Esophagus squamous epithelium (tissue), 5 donors: ENCODE measurements around the gene IDS. TPM values are rescaled to one million over a fixed set of nuclear protein-coding genes. Genes with fewer than 3 reads are reported as not detected.

Experiments used
- DNase-seq: peaks from one replicate; lab custom pipeline; 2025; lab: John Stamatoyannopoulos, UW
- H3K27ac ChIP-seq, 4 donors: fragments of 200-600 bp; sonication (generic); one replicate each; pipeline ENCODE4 v1.5.1; 2016 to 2019; ENCODE audit warnings: mild to moderate bottlenecking in 1 of 4
- H3K27me3 ChIP-seq, 4 donors: fragments of 200-600 bp; sonication (generic); 1 replicate in 3 of 4; 2 replicates in 1 of 4; pipeline versions ENCODE4 v1.5.1 to v1.6.0; 2017 to 2021; ENCODE audit warnings: antibody characterized with exemption in 1 of 4
- H3K36me3 ChIP-seq, 3 donors: fragments of 200-600 bp; sonication (generic); one replicate each; pipeline ENCODE4 v1.5.1; 2016 to 2019
- H3K4me1 ChIP-seq, 3 donors: fragments of 200-600 bp; sonication (generic); one replicate each; pipeline ENCODE4 v1.5.1; 2017 to 2019
- H3K4me3 ChIP-seq, 4 donors: fragments of 200-600 bp; sonication (generic); 1 replicate in 3 of 4; 2 replicates in 1 of 4; pipeline ENCODE4 v1.5.1; 2016 to 2019; ENCODE audit warnings: mild to moderate bottlenecking in 2 of 4, moderate library complexity in 1 of 4
- H3K9me3 ChIP-seq, 3 donors: fragments of 200-600 bp; sonication (generic); one replicate each; pipeline ENCODE4 v1.5.1; 2016 to 2019
- POLR2A ChIP-seq, 4 donors: fragments of 450-650 bp; IDR thresholded peaks; one replicate each; pipeline ENCODE4 v1.6.1; 2017; ENCODE audit warnings: antibody characterized with exemption in 4 of 4, mild to moderate bottlenecking in 4 of 4, moderate library complexity in 3 of 4
- WGBS, 2 donors: methylation state at CpG; one replicate each; pipeline ENCODE4 v1.1.5; 2018; 5-methylcytosine and 5-hydroxymethylcytosine counted together
- intact Hi-C: fragments of 100-400 bp; cut with DNase I; formaldehyde crosslinking; loops from one replicate; pipeline ENCODE4 v1.15.0; 2022
- total RNA-seq, 4 donors: library from RNA; depleted of rRNA; stranded (reverse); fragments of >200 nt; gene quantifications; one replicate each; pipeline ENCODE4 v1.1.0, GENCODE V29; 2016
- TF ChIP-seq, protein P1 (sequence below), 6 experiments: fragments of 450-650 bp in 4 of 6; fragments of 200-600 bp in 2 of 6; sonication (generic) in 2 of 6; IDR thresholded peaks; one replicate each; pipeline ENCODE4 v1.5.1; 2016 to 2019; ENCODE audit warnings: antibody characterized with exemption in 6 of 6, mild to moderate bottlenecking in 4 of 6, moderate library complexity in 4 of 6
- donor health status: DM: yes; HTN: yes; CAD: no.

Gene IDS
- total RNA-seq, 4 donors from 2014 or later = 24.8 to 46.0 (median 30.4) TPM

DNA sequence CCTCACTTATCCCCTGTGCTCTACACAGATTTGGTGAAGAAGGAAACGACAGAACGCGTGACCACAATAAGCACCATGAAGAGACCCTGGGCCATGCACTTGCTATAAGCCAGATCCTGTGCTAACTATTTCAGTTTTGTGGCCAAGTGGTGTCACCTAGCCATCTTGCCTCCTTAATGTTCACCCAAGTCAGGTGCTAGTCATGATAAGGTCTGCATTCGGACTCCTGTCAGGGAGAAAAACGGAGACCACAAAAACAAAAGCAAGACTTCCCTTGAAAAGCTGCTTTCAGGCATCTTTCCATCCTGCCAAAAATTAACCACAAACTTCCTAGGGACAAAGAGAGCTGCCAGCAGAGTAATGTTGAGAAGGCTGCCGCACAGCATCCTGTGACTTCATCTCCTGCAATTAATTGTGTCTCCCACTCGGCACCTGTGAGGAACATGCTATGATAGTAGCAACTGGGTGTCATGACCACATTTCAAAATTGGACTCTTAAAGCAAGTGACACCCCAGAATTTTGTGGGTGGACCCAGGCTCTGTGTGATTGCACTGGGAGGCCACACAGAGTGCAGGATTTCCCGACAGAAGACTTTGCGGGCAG lies 8.8 kb upstream of the IDS start:
- no peak for DNase-seq
- intact Hi-C loops = no loop called here
- H3K4me3 ChIP-seq = no peak overlapping the region
- no peaks in the 10 kb centered on the region for H3K27me3 ChIP-seq
- 60 to 62% methylated on average over 6 to 8 of the region's 9 CpGs for WGBS, 2 donors
- H3K36me3 ChIP-seq = no peaks in the 10 kb centered on the region
- H3K9me3 ChIP-seq = no peaks in the 10 kb centered on the region
- peaks cover 0 to 46% (median 3%) of the 10 kb centered on the region in 3 donors for H3K4me1 ChIP-seq
- H3K27ac ChIP-seq = no peak overlapping the region
- no peak for TF ChIP-seq POLR2A (IDR thresholded peaks at IDR 0.05)
- TF ChIP-seq, protein P1, sequence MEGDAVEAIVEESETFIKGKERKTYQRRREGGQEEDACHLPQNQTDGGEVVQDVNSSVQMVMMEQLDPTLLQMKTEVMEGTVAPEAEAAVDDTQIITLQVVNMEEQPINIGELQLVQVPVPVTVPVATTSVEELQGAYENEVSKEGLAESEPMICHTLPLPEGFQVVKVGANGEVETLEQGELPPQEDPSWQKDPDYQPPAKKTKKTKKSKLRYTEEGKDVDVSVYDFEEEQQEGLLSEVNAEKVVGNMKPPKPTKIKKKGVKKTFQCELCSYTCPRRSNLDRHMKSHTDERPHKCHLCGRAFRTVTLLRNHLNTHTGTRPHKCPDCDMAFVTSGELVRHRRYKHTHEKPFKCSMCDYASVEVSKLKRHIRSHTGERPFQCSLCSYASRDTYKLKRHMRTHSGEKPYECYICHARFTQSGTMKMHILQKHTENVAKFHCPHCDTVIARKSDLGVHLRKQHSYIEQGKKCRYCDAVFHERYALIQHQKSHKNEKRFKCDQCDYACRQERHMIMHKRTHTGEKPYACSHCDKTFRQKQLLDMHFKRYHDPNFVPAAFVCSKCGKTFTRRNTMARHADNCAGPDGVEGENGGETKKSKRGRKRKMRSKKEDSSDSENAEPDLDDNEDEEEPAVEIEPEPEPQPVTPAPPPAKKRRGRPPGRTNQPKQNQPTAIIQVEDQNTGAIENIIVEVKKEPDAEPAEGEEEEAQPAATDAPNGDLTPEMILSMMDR (IDR thresholded peaks at IDR 0.05) = no peak

DNA sequence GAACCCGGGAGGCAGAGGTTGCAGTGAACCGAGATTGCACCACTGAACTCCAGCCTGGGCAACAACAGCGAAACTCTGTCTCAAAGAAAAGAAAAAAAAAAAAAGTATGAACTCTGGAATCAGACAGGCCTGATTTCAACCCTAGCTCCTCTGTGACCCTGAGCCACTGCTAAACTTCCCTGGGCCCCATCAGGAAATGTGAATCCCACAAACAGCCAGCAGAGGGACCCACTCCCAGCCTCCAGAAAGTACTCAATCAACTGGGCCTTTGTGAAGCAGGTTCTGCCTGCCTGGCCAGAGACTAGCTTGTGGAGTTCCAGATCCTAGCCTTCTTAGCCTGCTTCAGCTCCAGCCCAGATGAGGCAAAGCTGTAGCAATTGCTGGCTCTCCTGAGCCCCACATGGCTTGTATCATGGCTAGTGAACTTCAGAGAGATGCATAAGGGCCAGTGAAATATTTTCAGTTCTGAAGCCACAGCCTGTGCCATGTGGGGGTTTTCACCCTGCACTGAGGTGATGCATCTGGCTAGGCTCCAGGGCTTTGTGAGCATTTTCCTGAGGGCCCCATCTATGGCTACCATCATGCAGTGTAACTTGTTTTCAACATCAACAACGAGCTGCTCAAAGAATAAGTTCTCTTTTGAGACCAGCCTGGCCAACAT lies 7.2 kb upstream of the IDS start:
- intact Hi-C loops = no loop called here
- Histone ChIP-seq H3K9me3 (no peaks in the 10 kb centered on the region), H3K27me3 (no peaks in the 10 kb centered on the region), H3K4me3 (no peak overlapping the region), H3K36me3 (no peaks in the 10 kb centered on the region), H3K4me1 (peaks cover 0 to 40% (median 3%) of the 10 kb centered on the region in 3 donors), H3K27ac (peak overlapping the region in 3 of 4 donors; percentile 61 to 80 (median 78))
- no peak for TF ChIP-seq POLR2A (IDR thresholded peaks at IDR 0.05)
- TF ChIP-seq, protein P1 (IDR thresholded peaks at IDR 0.05) = peak in 5 of 6 experiments; percentile 48 to 69 (median 55)
- DNase-seq = no peak
- 66% methylated on average over 4 of the region's 4 CpGs; no CpG with 5 or more reads in 1 of the 2 donors for WGBS, 2 donors

DNA sequence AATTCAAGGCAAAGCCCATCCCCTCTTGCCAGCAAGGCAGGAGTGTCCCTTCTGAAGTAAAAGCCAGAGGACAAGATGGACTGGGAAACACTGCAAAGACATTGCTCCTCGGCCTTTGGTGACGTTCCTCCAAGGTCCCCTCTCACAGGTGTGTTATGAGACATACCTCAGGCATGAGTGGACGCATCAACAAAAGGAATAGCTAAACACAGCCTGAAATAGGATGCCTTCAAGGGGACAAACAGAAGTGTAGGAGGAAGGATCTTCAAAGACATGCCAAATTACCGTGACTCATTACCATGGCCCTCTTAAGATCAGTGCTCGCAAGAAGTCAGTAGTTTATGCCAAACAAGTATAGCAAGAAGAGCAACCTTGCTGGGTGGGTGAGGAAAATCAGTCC lies 6.0 kb upstream of the IDS start:
- Histone ChIP-seq H3K4me1 (peaks cover 0 to 40% (median 3%) of the 10 kb centered on the region in 3 donors), H3K4me3 (no peak overlapping the region), H3K9me3 (no peaks in the 10 kb centered on the region), H3K27ac (peak overlapping the region in 3 of 4 donors; percentile 61 to 80 (median 69)), H3K36me3 (no peaks in the 10 kb centered on the region), H3K27me3 (no peaks in the 10 kb centered on the region)
- WGBS, 2 donors = 60 to 79% methylated on average over 2 to 3 of the region's 5 CpGs
- no peak for DNase-seq
- intact Hi-C loops = no loop called here
- TF ChIP-seq, protein P1 (IDR thresholded peaks at IDR 0.05) = no peak
- TF ChIP-seq POLR2A (IDR thresholded peaks at IDR 0.05) = no peak

DNA sequence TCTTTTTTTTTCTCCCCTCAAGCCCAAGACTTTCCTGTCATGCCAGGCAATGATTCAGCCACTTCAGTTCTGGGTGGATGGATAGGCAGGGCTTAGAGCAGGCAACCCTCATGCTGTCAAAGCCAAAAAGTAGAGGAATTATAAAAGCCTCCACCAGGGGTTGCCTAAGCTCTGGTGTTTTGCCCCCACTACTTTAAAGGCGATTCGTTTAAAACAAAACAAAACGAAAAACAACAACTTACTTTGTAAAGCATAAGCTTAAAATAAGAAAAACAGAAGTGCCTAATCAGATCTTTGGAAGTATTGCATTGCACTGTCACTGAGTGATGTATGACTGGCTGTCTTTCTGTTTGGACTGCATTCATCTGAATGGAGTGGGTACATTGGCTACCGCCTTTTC lies 5.3 kb upstream of the IDS start:
- intact Hi-C loops = no loop called here
- Histone ChIP-seq H3K27ac (peak overlapping the region in 2 of 4 donors; percentile 69 to 80), H3K27me3 (no peaks in the 10 kb centered on the region), H3K36me3 (no peaks in the 10 kb centered on the region), H3K4me1 (peaks cover 0 to 45% (median 3%) of the 10 kb centered on the region in 3 donors), H3K4me3 (no peak overlapping the region), H3K9me3 (no peaks in the 10 kb centered on the region)
- WGBS, 2 donors = 10 to 25% methylated on average over 2 to 4 of the region's 4 CpGs
- no peak for DNase-seq
- TF ChIP-seq, protein P1 (IDR thresholded peaks at IDR 0.05) = peak in 1 of 6 experiments; percentile 43
- no peak for TF ChIP-seq POLR2A (IDR thresholded peaks at IDR 0.05)

DNA sequence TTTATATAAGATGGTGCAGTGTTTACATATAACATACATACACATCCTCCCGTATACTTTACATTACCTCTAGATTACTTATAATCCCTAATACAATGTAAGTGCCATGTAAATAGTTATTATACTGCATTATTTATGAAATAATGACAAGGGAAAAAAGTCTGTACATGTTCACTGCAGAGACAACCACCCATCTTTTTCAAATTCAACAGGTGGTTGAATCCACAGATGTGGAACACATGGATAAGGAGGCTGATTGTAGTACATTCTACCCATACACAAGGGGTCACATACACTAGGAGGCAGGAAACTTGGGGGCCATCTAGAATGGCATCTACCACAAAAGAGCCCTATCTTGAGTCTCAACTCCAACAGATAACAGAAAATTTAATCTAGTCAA lies 3.4 kb upstream of the IDS start:
- no peak for TF ChIP-seq POLR2A (IDR thresholded peaks at IDR 0.05)
- TF ChIP-seq, protein P1 (IDR thresholded peaks at IDR 0.05) = no peak
- no peaks in the 10 kb centered on the region for H3K9me3 ChIP-seq
- 40 to 52% methylated on average over 1 of the region's 1 CpG for WGBS, 2 donors
- intact Hi-C loops = no loop called here
- H3K27me3 ChIP-seq = no peaks in the 10 kb centered on the region
- DNase-seq = no peak
- no peaks in the 10 kb centered on the region for H3K36me3 ChIP-seq
- H3K27ac ChIP-seq = no peak overlapping the region
- H3K4me3 ChIP-seq = no peak overlapping the region
- peaks cover 0 to 52% (median 3%) of the 10 kb centered on the region in 3 donors for H3K4me1 ChIP-seq
